ENCODE results near the gene SLC6A15.

DNA sequence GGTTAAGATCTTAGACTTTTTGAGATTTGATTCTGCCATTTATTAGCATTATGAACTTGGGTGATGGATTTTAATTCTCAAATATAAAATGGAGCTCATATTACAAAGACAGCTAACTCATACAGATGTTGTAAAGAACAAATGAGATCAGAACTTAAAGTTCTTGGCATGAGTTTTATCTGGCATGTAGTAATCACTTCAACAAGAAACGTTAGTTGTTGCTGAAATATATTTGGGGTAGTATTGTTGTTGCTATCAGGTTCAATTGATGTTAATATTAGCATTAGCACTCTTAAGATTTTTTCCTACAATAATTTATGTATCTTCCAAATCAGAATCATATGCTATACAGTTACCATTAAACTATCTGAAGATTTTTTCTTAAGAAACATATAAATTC is 71.0 kb downstream of the SLC6A15 start:
- TF ChIP-seq, protein P1, sequence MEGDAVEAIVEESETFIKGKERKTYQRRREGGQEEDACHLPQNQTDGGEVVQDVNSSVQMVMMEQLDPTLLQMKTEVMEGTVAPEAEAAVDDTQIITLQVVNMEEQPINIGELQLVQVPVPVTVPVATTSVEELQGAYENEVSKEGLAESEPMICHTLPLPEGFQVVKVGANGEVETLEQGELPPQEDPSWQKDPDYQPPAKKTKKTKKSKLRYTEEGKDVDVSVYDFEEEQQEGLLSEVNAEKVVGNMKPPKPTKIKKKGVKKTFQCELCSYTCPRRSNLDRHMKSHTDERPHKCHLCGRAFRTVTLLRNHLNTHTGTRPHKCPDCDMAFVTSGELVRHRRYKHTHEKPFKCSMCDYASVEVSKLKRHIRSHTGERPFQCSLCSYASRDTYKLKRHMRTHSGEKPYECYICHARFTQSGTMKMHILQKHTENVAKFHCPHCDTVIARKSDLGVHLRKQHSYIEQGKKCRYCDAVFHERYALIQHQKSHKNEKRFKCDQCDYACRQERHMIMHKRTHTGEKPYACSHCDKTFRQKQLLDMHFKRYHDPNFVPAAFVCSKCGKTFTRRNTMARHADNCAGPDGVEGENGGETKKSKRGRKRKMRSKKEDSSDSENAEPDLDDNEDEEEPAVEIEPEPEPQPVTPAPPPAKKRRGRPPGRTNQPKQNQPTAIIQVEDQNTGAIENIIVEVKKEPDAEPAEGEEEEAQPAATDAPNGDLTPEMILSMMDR (IDR thresholded peaks at IDR 0.05) = no peak
- no peak for TF ChIP-seq POLR2A (IDR thresholded peaks at IDR 0.05)
